Thymus (tissue), 11 donors: ENCODE data around the gene HNRNPK. TPM values are rescaled to one million over a fixed set of nuclear protein-coding genes. Genes with fewer than 3 reads are reported as not detected.

Source experiments
- DNase-seq, 9 donors: peaks; one replicate each; pipeline ENCODE4 v3.0.0-alpha.2; 2013; ENCODE audit warnings: low spot score in 9 of 9, low read depth in 6 of 9, missing footprints in 1 of 9
- H3K27ac ChIP-seq, 2 donors: one replicate each; pipeline ENCODE4 v1.5.1; 2013; ENCODE audit warnings: control low read depth in 1 of 2, low read depth in 1 of 2, low read length in 1 of 2, mild to moderate bottlenecking in 1 of 2, moderate library complexity in 1 of 2
- H3K27me3 ChIP-seq, 2 donors: one replicate each; pipeline ENCODE4 v1.5.1; 2013; ENCODE audit warnings: low read length in 1 of 2; ENCODE audit not compliant: control insufficient read depth in 2 of 2, insufficient read depth in 1 of 2
- H3K36me3 ChIP-seq, 2 donors: one replicate each; pipeline ENCODE4 v1.5.1; 2013; ENCODE audit warnings: low read length in 1 of 2, mild to moderate bottlenecking in 1 of 2, moderate library complexity in 1 of 2; ENCODE audit not compliant: control insufficient read depth in 2 of 2, insufficient read depth in 2 of 2
- H3K4me1 ChIP-seq, 2 donors: one replicate each; pipeline ENCODE4 v1.5.1; 2013; ENCODE audit warnings: low read length in 2 of 2; ENCODE audit not compliant: control insufficient read depth in 2 of 2, insufficient read depth in 2 of 2
- H3K4me3 ChIP-seq, 2 donors: one replicate each; pipeline ENCODE4 v1.5.1; 2013; ENCODE audit warnings: low read length in 2 of 2, control low read depth in 1 of 2, mild to moderate bottlenecking in 1 of 2
- H3K9me3 ChIP-seq, 2 donors: one replicate each; pipeline ENCODE4 v1.5.1; 2013; ENCODE audit warnings: low read length in 1 of 2, mild to moderate bottlenecking in 1 of 2; ENCODE audit not compliant: control insufficient read depth in 2 of 2, insufficient read depth in 1 of 2
- WGBS: extraction: QIAGEN DNeasy Blood & Tissue Kit; methylation state at CpG from one replicate; pipeline ENCODE4 v1.1.7; 2013; 5-methylcytosine and 5-hydroxymethylcytosine counted together
- polyA plus RNA-seq: library from polyadenylated mRNA; stranded (reverse); fragments of 200-250 nt; gene quantifications from one replicate; pipeline ENCODE4 v1.2.3, GENCODE V29; 2013
- total RNA-seq: library from RNA; stranded (reverse); fragments of 120-200 nt; gene quantifications from one replicate; pipeline ENCODE4 v1.2.4, GENCODE V29; 2013
- donor health status: healthy.

HNRNPK gene
- total and polyA plus RNA-seq, 2 donors = 425 to 585 TPM

GRCh38 chr9:83969602-83970001 lies 10.4 kb downstream of the HNRNPK start:
- no peak overlapping the region for H3K4me3 ChIP-seq
- no peak for DNase-seq
- H3K4me1 ChIP-seq = no peaks in the 10 kb centered on the region
- H3K9me3 ChIP-seq = no peaks in the 10 kb centered on the region
- no peak overlapping the region for H3K27ac ChIP-seq
- H3K36me3 ChIP-seq = peaks cover 24 to 73% of the 10 kb centered on the region in 2 donors
- no peaks in the 10 kb centered on the region for H3K27me3 ChIP-seq
- WGBS = 94% methylated on average over 3 of the region's 3 CpGs

- no peaks in the 10 kb centered on the region for H3K4me1 ChIP-seq
- no peaks in the 10 kb centered on the region for H3K27me3 ChIP-seq
- H3K4me3 ChIP-seq = no peak overlapping the region
- 92% methylated on average over 1 of the region's 1 CpG for WGBS
- H3K9me3 ChIP-seq = no peaks in the 10 kb centered on the region
- peaks cover 11 to 50% of the 10 kb centered on the region in 2 donors for H3K36me3 ChIP-seq
- DNase-seq = no peak
- no peak overlapping the region for H3K27ac ChIP-seq
Measured at GRCh38 chr9:83967073-83967472, 12.9 kb downstream of the HNRNPK start.

- Histone ChIP-seq H3K36me3 (peaks cover 3 to 41% of the 10 kb centered on the region in 2 donors), H3K4me1 (no peaks in the 10 kb centered on the region)
- 97% methylated on average over 8 of the region's 8 CpGs for WGBS
Measured at GRCh38 chr9:83966209-83966582, 13.8 kb downstream of the HNRNPK start.

GRCh38 chr9:83965350-83966208 lies 14.4 kb downstream of the HNRNPK start:
- no peak overlapping the region for H3K4me3 ChIP-seq
- 91% methylated on average over 11 of the region's 11 CpGs for WGBS
- no peaks in the 10 kb centered on the region for H3K9me3 ChIP-seq
- H3K27ac ChIP-seq = no peak overlapping the region
- no peaks in the 10 kb centered on the region for H3K4me1 ChIP-seq
- H3K36me3 ChIP-seq = peaks cover 3 to 35% of the 10 kb centered on the region in 2 donors
- no peak for DNase-seq
- H3K27me3 ChIP-seq = no peaks in the 10 kb centered on the region

More at GRCh38 chr9:83966209-83966582, 13.8 kb downstream of the HNRNPK start:
- Histone ChIP-seq H3K4me3 (no peak overlapping the region), H3K27me3 (no peaks in the 10 kb centered on the region), H3K27ac (no peak overlapping the region), H3K9me3 (no peaks in the 10 kb centered on the region)
- DNase-seq = no peak

GRCh38 chr9:83964973-83965349 lies 15.1 kb downstream of the HNRNPK start:
- Histone ChIP-seq H3K4me1 (no peaks in the 10 kb centered on the region), H3K4me3 (no peak overlapping the region), H3K27ac (no peak overlapping the region), H3K36me3 (peaks cover 3 to 28% of the 10 kb centered on the region in 2 donors), H3K27me3 (no peaks in the 10 kb centered on the region), H3K9me3 (no peaks in the 10 kb centered on the region)
- WGBS = 93% methylated on average over 2 of the region's 2 CpGs
- no peak for DNase-seq

GRCh38 chr9:83962165-83962564 lies 17.9 kb downstream of the HNRNPK start:
- peaks cover 0 to 7% of the 10 kb centered on the region in 2 donors for H3K36me3 ChIP-seq
- no peaks in the 10 kb centered on the region for H3K27me3 ChIP-seq
- 95% methylated on average over 3 of the region's 3 CpGs for WGBS
- no peak overlapping the region for H3K4me3 ChIP-seq
- no peak overlapping the region for H3K27ac ChIP-seq
- H3K4me1 ChIP-seq = peaks cover 1 to 2% of the 10 kb centered on the region in 2 donors
- H3K9me3 ChIP-seq = no peaks in the 10 kb centered on the region
- no peak for DNase-seq

GRCh38 chr9:83960991-83961390 lies 19.0 kb downstream of the HNRNPK start:
- peaks cover 4 to 7% of the 10 kb centered on the region in 2 donors for H3K4me1 ChIP-seq
- no peaks in the 10 kb centered on the region for H3K27me3 ChIP-seq
- H3K4me3 ChIP-seq = no peak overlapping the region
- H3K9me3 ChIP-seq = no peaks in the 10 kb centered on the region
- WGBS = 95% methylated on average over 5 of the region's 5 CpGs
- no peak overlapping the region for H3K27ac ChIP-seq
- H3K36me3 ChIP-seq = no peaks in the 10 kb centered on the region
- DNase-seq = no peak

GRCh38 chr9:83959061-83959460 lies 21.0 kb downstream of the HNRNPK start:
- H3K36me3 ChIP-seq = no peaks in the 10 kb centered on the region
- H3K4me3 ChIP-seq = no peak overlapping the region
- 94% methylated on average over 4 of the region's 4 CpGs for whole genome bisulfite sequencing
- no peaks in the 10 kb centered on the region for H3K27me3 ChIP-seq
- no peaks in the 10 kb centered on the region for H3K9me3 ChIP-seq
- H3K4me1 ChIP-seq = peaks cover 8 to 11% of the 10 kb centered on the region in 2 donors
- DNase-seq = no peak
- H3K27ac ChIP-seq = no peak overlapping the region

- Histone ChIP-seq H3K4me1 (peaks cover 8 to 11% of the 10 kb centered on the region in 2 donors), H3K36me3 (no peaks in the 10 kb centered on the region)
Measured at GRCh38 chr9:83957248-83957513, 22.8 kb downstream of the HNRNPK start.

More at GRCh38 chr9:83957248-83957513, 22.8 kb downstream of the HNRNPK start:
- H3K4me3 ChIP-seq = peak overlapping the region; percentile 95 to 96
- DNase-seq = no peak
- H3K9me3 ChIP-seq = no peaks in the 10 kb centered on the region
- no peak overlapping the region for H3K27ac ChIP-seq
- H3K27me3 ChIP-seq = no peaks in the 10 kb centered on the region
- 93% methylated on average over 4 of the region's 4 CpGs for WGBS
